Mesenchymal stem cell (in vitro differentiated cells and primary cell): ENCODE results near the gene ARHGAP15.

ENCODE experiments used
- DNase-seq: peaks from one replicate; pipeline ENCODE4 v3.0.0-alpha.2; 2013
- H2AFZ ChIP-seq: one replicate; pipeline ENCODE4 v1.6.1; 2013; ENCODE audit warnings: low read depth, mild to moderate bottlenecking, control low read depth, inconsistent platforms, low read length, moderate library complexity
- H2AK5ac ChIP-seq: 2 replicates; pipeline ENCODE4 v1.6.1; 2013; ENCODE audit warnings: low read length, moderate library complexity, mild to moderate bottlenecking, inconsistent platforms; ENCODE audit not compliant: severe bottlenecking
- H2BK120ac ChIP-seq: one replicate; pipeline ENCODE4 v1.6.1; 2013; ENCODE audit warnings: low read depth, mild to moderate bottlenecking, inconsistent platforms, low read length, moderate library complexity
- H2BK12ac ChIP-seq, 2 experiments: one replicate each; pipeline ENCODE4 v1.6.1; 2013; ENCODE audit warnings: inconsistent platforms in 2 of 2, low read length in 2 of 2, mild to moderate bottlenecking in 2 of 2, moderate library complexity in 2 of 2, control low read depth in 1 of 2
- H2BK15ac ChIP-seq: one replicate; pipeline ENCODE4 v1.6.1; 2013; ENCODE audit warnings: mild to moderate bottlenecking, low read depth, inconsistent platforms; ENCODE audit not compliant: poor library complexity, severe bottlenecking
- H2BK5ac ChIP-seq: 2 replicates; pipeline ENCODE4 v1.6.1; 2013; ENCODE audit warnings: low read depth, mild to moderate bottlenecking, low read length, control low read depth, inconsistent platforms; ENCODE audit not compliant: poor library complexity, severe bottlenecking
- H3K14ac ChIP-seq, 2 experiments: one replicate each; pipeline ENCODE4 v1.6.1; 2013; ENCODE audit warnings: inconsistent platforms in 2 of 2, low read length in 2 of 2, control low read depth in 1 of 2, mild to moderate bottlenecking in 1 of 2, moderate library complexity in 1 of 2
- H3K18ac ChIP-seq, 2 experiments: one replicate each; pipeline ENCODE4 v1.6.1; 2013; ENCODE audit warnings: inconsistent platforms in 2 of 2, low read length in 2 of 2, control low read depth in 1 of 2, low read depth in 1 of 2, mild to moderate bottlenecking in 1 of 2
- H3K23ac ChIP-seq, 2 experiments: one replicate each; pipeline ENCODE4 v1.6.1; 2013; ENCODE audit warnings: inconsistent platforms in 2 of 2, low read length in 2 of 2, mild to moderate bottlenecking in 2 of 2, moderate library complexity in 2 of 2, control low read depth in 1 of 2
- H3K27ac ChIP-seq: 2 replicates; pipeline ENCODE4 v1.5.1; 2013; ENCODE audit warnings: mild to moderate bottlenecking, moderate library complexity, low read length, control low read depth, inconsistent platforms; ENCODE audit not compliant: poor library complexity, severe bottlenecking
- H3K27me3 ChIP-seq, 2 experiments: 2 replicates each; pipeline versions ENCODE4 v1.6.1 to v1.7.0; 2013; ENCODE audit warnings: low read length in 2 of 2, mild to moderate bottlenecking in 2 of 2, moderate library complexity in 2 of 2, control low read depth in 1 of 2, inconsistent platforms in 1 of 2; ENCODE audit not compliant: control insufficient read depth in 1 of 2, insufficient read depth in 1 of 2
- H3K36me3 ChIP-seq, 2 experiments: 2 replicates each; pipeline versions ENCODE4 v1.6.1 to v1.7.0; 2013; ENCODE audit warnings: low read length in 2 of 2, control low read depth in 1 of 2, inconsistent platforms in 1 of 2, low read depth in 1 of 2, mild to moderate bottlenecking in 1 of 2; ENCODE audit not compliant: insufficient read depth in 2 of 2, control insufficient read depth in 1 of 2
- H3K4ac ChIP-seq, 2 experiments: one replicate each; pipeline ENCODE4 v1.6.1; 2013; ENCODE audit warnings: inconsistent platforms in 2 of 2, low read length in 2 of 2, mild to moderate bottlenecking in 2 of 2, moderate library complexity in 2 of 2, control low read depth in 1 of 2, low read depth in 1 of 2
- H3K4me1 ChIP-seq: 2 replicates; pipeline ENCODE4 v1.6.1; 2013; ENCODE audit warnings: low read depth, low read length, control low read depth; ENCODE audit not compliant: control insufficient read depth, insufficient read depth
- H3K4me2 ChIP-seq: 2 replicates; pipeline ENCODE4 v1.6.1; 2013; ENCODE audit warnings: low read length, mild to moderate bottlenecking, inconsistent platforms; ENCODE audit not compliant: poor library complexity, severe bottlenecking
- H3K4me3 ChIP-seq, 2 experiments: 2 replicates each; pipeline versions ENCODE4 v1.5.1 to v1.7.0; 2013; ENCODE audit warnings: low read length in 2 of 2, mild to moderate bottlenecking in 2 of 2, control low read depth in 1 of 2, low read depth in 1 of 2; ENCODE audit not compliant: insufficient read depth in 1 of 2
- H3K79me1 ChIP-seq: replicated peaks from 2 replicates; pipeline ENCODE4 v1.6.1; 2013; ENCODE audit warnings: mild to moderate bottlenecking, control low read depth, low read length, inconsistent platforms; ENCODE audit not compliant: poor library complexity, severe bottlenecking
- H3K9ac ChIP-seq: 2 replicates; pipeline ENCODE4 v1.7.0; 2013; ENCODE audit warnings: mild to moderate bottlenecking, low read length, moderate library complexity
- H3K9me3 ChIP-seq: 2 replicates; pipeline ENCODE4 v1.7.0; 2013; ENCODE audit warnings: mild to moderate bottlenecking, low read length; ENCODE audit not compliant: control insufficient read depth
- H4K8ac ChIP-seq: one replicate; pipeline ENCODE4 v1.6.1; 2013; ENCODE audit warnings: inconsistent platforms, mild to moderate bottlenecking, low read length, moderate library complexity
- H4K91ac ChIP-seq: one replicate; pipeline ENCODE4 v1.6.1; 2013; ENCODE audit warnings: mild to moderate bottlenecking, low read length, inconsistent platforms
- WGBS: methylation state at CpG from one replicate; pipeline ENCODE4 v1.1.7; 2013; ENCODE audit warnings: mixed read lengths; 5-methylcytosine and 5-hydroxymethylcytosine counted together

Gene ARHGAP15

DNA sequence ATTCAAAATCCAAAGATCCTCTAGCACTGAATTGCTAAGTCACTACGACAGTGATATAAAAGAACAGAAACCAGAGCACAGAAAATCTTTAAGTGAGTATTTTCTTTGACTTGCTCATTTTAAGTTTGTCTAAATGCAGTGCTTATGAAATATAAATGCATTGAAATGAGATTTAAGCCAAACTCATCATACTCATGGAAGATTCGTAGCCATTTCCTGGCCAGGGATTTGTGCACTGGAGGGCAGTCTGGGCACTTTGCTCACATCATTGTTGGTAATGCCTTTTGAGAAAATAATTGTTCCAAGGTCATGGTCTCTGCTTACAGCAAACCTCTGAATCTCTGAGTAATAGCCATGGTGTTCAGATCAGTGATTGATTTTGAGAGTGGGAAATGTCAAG is 307.7 kb downstream of the ARHGAP15 start:
- Histone ChIP-seq H3K27ac (no peak overlapping the region), H3K4me1 (no peaks in the 10 kb centered on the region), H3K27me3 (no peaks in the 10 kb centered on the region), H2AFZ (no peak overlapping the region), H2BK5ac (no peak overlapping the region), H3K36me3 (no peaks in the 10 kb centered on the region), H3K18ac (no peak overlapping the region), H4K91ac (no peak overlapping the region), H3K9me3 (no peaks in the 10 kb centered on the region), H2BK12ac (no peak overlapping the region), H3K14ac (no peak overlapping the region), H3K4me3 (no peak overlapping the region), H3K4ac (no peak overlapping the region), H2AK5ac (no peak overlapping the region), H2BK120ac (no peak overlapping the region), H3K4me2 (no peak overlapping the region), H2BK15ac (no peak overlapping the region), H3K79me1 (no peaks in the 10 kb centered on the region), H3K9ac (no peak overlapping the region), H4K8ac (no peak overlapping the region), H3K23ac (no peak overlapping the region)
- 95% methylated on average over 1 of the region's 2 CpGs for WGBS
- DNase-seq = no peak

DNA sequence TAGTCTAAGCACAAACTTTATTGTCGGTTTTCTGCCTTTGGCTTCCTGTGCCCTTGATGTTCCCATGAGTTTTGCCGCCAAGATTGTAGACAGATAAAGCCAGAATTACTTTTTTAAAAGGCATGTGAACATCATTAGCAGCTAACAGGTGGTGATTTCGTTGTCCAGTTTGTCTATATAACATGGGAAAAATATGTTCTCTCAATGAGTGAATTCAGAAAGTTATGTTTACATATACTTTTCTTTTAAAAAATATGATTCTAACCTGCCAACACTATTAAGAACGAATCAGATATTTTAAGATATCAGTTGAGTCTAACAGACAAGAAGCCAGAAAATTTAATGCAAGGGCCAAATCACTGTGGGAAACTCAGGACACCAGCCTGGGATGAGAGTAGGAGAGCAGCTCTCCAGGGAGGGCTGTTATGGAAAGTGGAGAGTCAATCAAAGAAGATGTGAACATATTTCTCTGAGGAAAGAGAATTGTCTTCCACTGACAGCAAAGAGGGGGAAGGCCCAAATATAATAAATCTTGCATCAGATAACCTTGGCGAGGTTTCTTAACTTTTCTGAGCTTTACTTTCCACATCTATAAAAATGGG is 311.3 kb downstream of the ARHGAP15 start:
- no peak overlapping the region for H3K4me2 ChIP-seq
- no peak overlapping the region for H4K91ac ChIP-seq
- H2AK5ac ChIP-seq = no peak overlapping the region
- H3K36me3 ChIP-seq = no peaks in the 10 kb centered on the region
- H4K8ac ChIP-seq = no peak overlapping the region
- H3K4me1 ChIP-seq = no peaks in the 10 kb centered on the region
- no peak overlapping the region for H3K4me3 ChIP-seq
- no peak overlapping the region for H2BK120ac ChIP-seq
- no peaks in the 10 kb centered on the region for H3K9me3 ChIP-seq
- H2AFZ ChIP-seq = no peak overlapping the region
- H3K18ac ChIP-seq = no peak overlapping the region
- H3K27me3 ChIP-seq = no peaks in the 10 kb centered on the region
- H2BK12ac ChIP-seq = no peak overlapping the region
- no peak overlapping the region for H3K14ac ChIP-seq
- H2BK15ac ChIP-seq = no peak overlapping the region
- H3K4ac ChIP-seq = no peak overlapping the region
- no peak overlapping the region for H3K27ac ChIP-seq
- no peak overlapping the region for H3K23ac ChIP-seq
- no peak overlapping the region for H3K9ac ChIP-seq
- no peak for DNase-seq
- WGBS = 94% methylated on average over 4 of the region's 5 CpGs
- no peak overlapping the region for H2BK5ac ChIP-seq
- H3K79me1 ChIP-seq = no peaks in the 10 kb centered on the region

DNA sequence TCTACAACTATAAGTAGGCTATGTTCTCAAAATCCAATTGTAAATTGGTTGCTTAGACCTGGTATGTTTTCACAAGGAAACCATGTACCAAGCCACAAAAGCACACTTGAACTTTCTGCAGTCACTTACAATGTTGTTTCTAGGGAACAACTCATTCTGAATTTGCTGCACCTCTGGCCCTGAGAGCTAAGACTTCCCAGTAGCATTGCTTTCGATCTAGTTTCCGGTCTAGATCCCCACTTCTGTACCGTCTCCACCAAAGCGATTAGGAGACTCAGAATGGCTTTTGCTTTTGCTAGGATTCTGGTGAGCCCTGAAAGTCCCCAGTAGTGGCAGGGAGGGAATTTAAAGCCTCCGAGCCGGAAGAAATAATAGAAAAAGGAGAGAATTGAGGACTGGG is 313.0 kb downstream of the ARHGAP15 start:
- no peak overlapping the region for H3K4me3 ChIP-seq
- H2AFZ ChIP-seq = no peak overlapping the region
- H3K18ac ChIP-seq = no peak overlapping the region
- no peak overlapping the region for H2BK5ac ChIP-seq
- H3K4me1 ChIP-seq = no peaks in the 10 kb centered on the region
- no peaks in the 10 kb centered on the region for H3K36me3 ChIP-seq
- H3K4ac ChIP-seq = no peak overlapping the region
- 91% methylated on average over 6 of the region's 6 CpGs for WGBS
- H3K9me3 ChIP-seq = no peaks in the 10 kb centered on the region
- H3K23ac ChIP-seq = no peak overlapping the region
- H3K79me1 ChIP-seq = no peaks in the 10 kb centered on the region
- no peak for DNase-seq
- H3K9ac ChIP-seq = no peak overlapping the region
- no peak overlapping the region for H3K4me2 ChIP-seq
- no peak overlapping the region for H4K8ac ChIP-seq
- H3K27ac ChIP-seq = no peak overlapping the region
- H3K27me3 ChIP-seq = no peaks in the 10 kb centered on the region
- no peak overlapping the region for H2AK5ac ChIP-seq
- H2BK15ac ChIP-seq = no peak overlapping the region
- no peak overlapping the region for H4K91ac ChIP-seq
- no peak overlapping the region for H3K14ac ChIP-seq
- no peak overlapping the region for H2BK12ac ChIP-seq
- no peak overlapping the region for H2BK120ac ChIP-seq

DNA sequence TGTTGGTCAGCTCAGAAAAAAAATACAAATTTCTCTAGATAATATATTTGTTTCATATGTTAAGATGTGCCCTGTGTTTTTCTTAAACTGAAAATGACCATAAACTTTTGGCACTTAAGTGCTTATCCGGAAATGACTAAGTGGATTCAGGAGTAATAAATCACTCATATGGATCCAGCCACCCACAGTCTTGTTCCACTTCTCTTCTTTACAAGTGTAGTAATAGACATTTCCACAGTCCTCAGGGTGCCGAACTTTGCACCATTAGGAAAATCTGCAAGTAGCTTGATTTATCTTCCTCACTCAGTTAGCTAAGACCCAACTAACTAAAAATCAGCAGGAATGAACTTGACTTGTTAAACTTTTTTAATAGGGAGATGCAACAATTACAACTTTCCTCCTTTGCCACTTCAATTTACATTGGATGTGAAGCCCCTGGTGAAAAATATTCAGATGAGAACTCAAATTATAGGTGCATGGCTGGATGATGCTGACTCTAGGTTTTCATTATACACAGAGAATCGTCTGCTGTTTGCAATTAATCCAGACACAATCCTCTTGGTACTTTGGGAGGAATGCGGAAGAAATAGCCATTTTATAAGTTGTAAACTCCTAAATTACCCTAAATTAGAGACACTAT is 322.5 kb downstream of the ARHGAP15 start:
- no peak overlapping the region for H4K91ac ChIP-seq
- no peak overlapping the region for H3K27ac ChIP-seq
- no peak overlapping the region for H2AK5ac ChIP-seq
- H3K4ac ChIP-seq = no peak overlapping the region
- H3K4me1 ChIP-seq = no peaks in the 10 kb centered on the region
- no peak overlapping the region for H3K4me3 ChIP-seq
- no peaks in the 10 kb centered on the region for H3K27me3 ChIP-seq
- no peak overlapping the region for H2BK15ac ChIP-seq
- no peaks in the 10 kb centered on the region for H3K9me3 ChIP-seq
- peak; percentile 75 for DNase-seq
- H2BK5ac ChIP-seq = no peak overlapping the region
- H3K14ac ChIP-seq = no peak overlapping the region
- no peak overlapping the region for H3K23ac ChIP-seq
- no peaks in the 10 kb centered on the region for H3K36me3 ChIP-seq
- no peak overlapping the region for H2AFZ ChIP-seq
- H3K4me2 ChIP-seq = no peak overlapping the region
- H2BK120ac ChIP-seq = no peak overlapping the region
- no peaks in the 10 kb centered on the region for H3K79me1 ChIP-seq
- H2BK12ac ChIP-seq = no peak overlapping the region
- no peak overlapping the region for H3K18ac ChIP-seq
- no peak overlapping the region for H3K9ac ChIP-seq
- WGBS = 0% methylated on average over 2 of the region's 4 CpGs
- no peak overlapping the region for H4K8ac ChIP-seq
